IgD-negative memory B cell (primary cell): Measurements from ENCODE around the gene RBMS3. TPM values are rescaled to one million over a fixed set of nuclear protein-coding genes. Genes with fewer than 3 reads are reported as not detected.
"Not testable (repeated sequence)": the region's sequence is repeated elsewhere in the genome, so short reads cannot be mapped to it uniquely, and the experiment has no call there.

Experiments
- H3K27ac Mint-ChIP-seq, 3 donors: one replicate each; pipeline ENCODE4 v1.8.0; 2020 to 2022; ENCODE audit warnings: mild to moderate bottlenecking in 3 of 3, mixed read lengths in 3 of 3, moderate library complexity in 1 of 3
- H3K27me3 Mint-ChIP-seq: one replicate; pipeline ENCODE4 v1.8.0; 2021; ENCODE audit warnings: mixed read lengths
- H3K36me3 Mint-ChIP-seq: one replicate; pipeline ENCODE4 v1.8.0; 2020; ENCODE audit warnings: mild to moderate bottlenecking, mixed read lengths
- H3K4me1 Mint-ChIP-seq, 3 donors: one replicate each; pipeline ENCODE4 v1.8.0; 2020 to 2022; ENCODE audit warnings: mixed read lengths in 3 of 3, mild to moderate bottlenecking in 1 of 3
- H3K4me3 Mint-ChIP-seq, 4 donors: one replicate each; pipeline ENCODE4 v1.8.0; 2020 to 2022; ENCODE audit warnings: mild to moderate bottlenecking in 4 of 4, mixed read lengths in 4 of 4, moderate library complexity in 3 of 4
- H3K9me3 Mint-ChIP-seq, 3 donors: one replicate each; pipeline ENCODE4 v1.8.0; 2020 to 2021; ENCODE audit warnings: mixed read lengths in 3 of 3, mild to moderate bottlenecking in 1 of 3
- polyA plus RNA-seq: library from polyadenylated mRNA; unstranded; fragments of 300-500 nt; fragmentation: Illumina TruSeq; gene quantifications from one replicate; pipeline ENCODE4 v1.2.3, GENCODE V29; 2021

Gene RBMS3
- polyA plus RNA-seq, 1 donor from 2014 or later = not detected

GRCh38 chr3:29353807-29354206 is 72.9 kb downstream of the RBMS3 start:
- Mint-ChIP-seq H3K4me3 (no peak overlapping the region), H3K27ac (no peak overlapping the region), H3K9me3 (peaks cover 0 to 6% (median 4%) of the 10 kb centered on the region in 3 donors), H3K36me3 (no peaks in the 10 kb centered on the region), H3K27me3 (no peaks in the 10 kb centered on the region), H3K4me1 (no peaks in the 10 kb centered on the region)

GRCh38 chr3:29354894-29355293 is 74.0 kb downstream of the RBMS3 start:
- Mint-ChIP-seq H3K27me3 (no peaks in the 10 kb centered on the region), H3K9me3 (peaks cover 0 to 6% (median 5%) of the 10 kb centered on the region in 3 donors), H3K4me1 (peaks cover 0 to under 1% (median 0%) of the 10 kb centered on the region in 3 donors), H3K36me3 (no peaks in the 10 kb centered on the region), H3K4me3 (no peak overlapping the region), H3K27ac (no peak overlapping the region)

- Mint-ChIP-seq H3K27ac (no peak overlapping the region), H3K27me3 (no peaks in the 10 kb centered on the region), H3K9me3 (peaks cover 0 to 6% (median 4%) of the 10 kb centered on the region in 3 donors), H3K36me3 (no peaks in the 10 kb centered on the region), H3K4me3 (no peak overlapping the region), H3K4me1 (peaks cover 0 to 3% (median 0%) of the 10 kb centered on the region in 3 donors)
Observed at GRCh38 chr3:29356062-29356461, 75.2 kb downstream of the RBMS3 start.

- not testable (repeated sequence) for H3K27ac Mint-ChIP-seq, H3K36me3 Mint-ChIP-seq, H3K4me3 Mint-ChIP-seq, H3K27me3 Mint-ChIP-seq, H3K9me3 Mint-ChIP-seq, H3K4me1 Mint-ChIP-seq
Observed at GRCh38 chr3:29360289-29360688, 79.4 kb downstream of the RBMS3 start.

DNA sequence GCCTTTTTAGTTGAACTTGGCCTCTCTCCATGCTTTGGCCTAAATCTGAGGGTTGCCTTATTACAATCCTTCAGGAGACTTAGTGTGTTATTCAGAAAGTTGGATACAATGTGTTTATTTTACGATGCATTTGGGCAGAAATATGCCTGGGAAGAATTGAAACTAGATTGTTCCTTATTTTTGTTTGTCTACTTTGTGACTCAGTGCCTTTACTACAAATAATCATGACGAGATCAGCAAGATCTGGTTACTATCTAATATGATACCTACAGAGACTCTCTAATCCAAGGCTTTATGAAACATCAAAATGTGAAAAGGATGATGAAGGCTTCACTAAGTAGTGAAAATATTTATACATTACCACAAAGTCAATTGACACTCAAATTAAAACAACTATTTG is 82.2 kb downstream of the RBMS3 start:
- Mint-ChIP-seq H3K4me3 (no peak overlapping the region), H3K27me3 (peaks cover 5% of the 10 kb centered on the region), H3K27ac (no peak overlapping the region), H3K9me3 (peaks cover 0 to 6% (median 0%) of the 10 kb centered on the region in 3 donors), H3K36me3 (no peaks in the 10 kb centered on the region), H3K4me1 (peaks cover 0 to 3% (median 0%) of the 10 kb centered on the region in 3 donors)

DNA sequence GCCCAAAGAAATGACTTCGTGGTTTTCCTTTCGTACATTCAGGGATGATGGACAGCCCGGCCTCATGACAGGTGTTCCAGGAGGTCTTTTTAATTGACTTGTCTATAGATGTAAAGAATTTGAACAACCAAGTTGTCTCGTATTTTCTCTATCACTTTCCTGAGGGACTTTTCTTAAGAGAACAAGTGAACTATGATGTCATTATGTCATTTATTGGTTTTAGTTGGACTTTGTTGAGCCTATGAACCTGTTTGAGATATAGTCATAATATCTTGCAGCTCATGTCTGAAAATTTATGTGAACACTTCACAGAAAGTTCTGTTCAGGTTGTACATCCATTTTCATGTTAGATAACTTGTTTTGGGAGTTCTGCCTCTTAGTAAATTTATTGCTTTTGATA is 89.2 kb downstream of the RBMS3 start:
- no peak overlapping the region for H3K4me3 Mint-ChIP-seq
- H3K27ac Mint-ChIP-seq = no peak overlapping the region
- H3K27me3 Mint-ChIP-seq = no peaks in the 10 kb centered on the region
- no peaks in the 10 kb centered on the region for H3K36me3 Mint-ChIP-seq
- H3K4me1 Mint-ChIP-seq = no peaks in the 10 kb centered on the region
- peaks cover 0 to 5% (median 0%) of the 10 kb centered on the region in 3 donors for H3K9me3 Mint-ChIP-seq

DNA sequence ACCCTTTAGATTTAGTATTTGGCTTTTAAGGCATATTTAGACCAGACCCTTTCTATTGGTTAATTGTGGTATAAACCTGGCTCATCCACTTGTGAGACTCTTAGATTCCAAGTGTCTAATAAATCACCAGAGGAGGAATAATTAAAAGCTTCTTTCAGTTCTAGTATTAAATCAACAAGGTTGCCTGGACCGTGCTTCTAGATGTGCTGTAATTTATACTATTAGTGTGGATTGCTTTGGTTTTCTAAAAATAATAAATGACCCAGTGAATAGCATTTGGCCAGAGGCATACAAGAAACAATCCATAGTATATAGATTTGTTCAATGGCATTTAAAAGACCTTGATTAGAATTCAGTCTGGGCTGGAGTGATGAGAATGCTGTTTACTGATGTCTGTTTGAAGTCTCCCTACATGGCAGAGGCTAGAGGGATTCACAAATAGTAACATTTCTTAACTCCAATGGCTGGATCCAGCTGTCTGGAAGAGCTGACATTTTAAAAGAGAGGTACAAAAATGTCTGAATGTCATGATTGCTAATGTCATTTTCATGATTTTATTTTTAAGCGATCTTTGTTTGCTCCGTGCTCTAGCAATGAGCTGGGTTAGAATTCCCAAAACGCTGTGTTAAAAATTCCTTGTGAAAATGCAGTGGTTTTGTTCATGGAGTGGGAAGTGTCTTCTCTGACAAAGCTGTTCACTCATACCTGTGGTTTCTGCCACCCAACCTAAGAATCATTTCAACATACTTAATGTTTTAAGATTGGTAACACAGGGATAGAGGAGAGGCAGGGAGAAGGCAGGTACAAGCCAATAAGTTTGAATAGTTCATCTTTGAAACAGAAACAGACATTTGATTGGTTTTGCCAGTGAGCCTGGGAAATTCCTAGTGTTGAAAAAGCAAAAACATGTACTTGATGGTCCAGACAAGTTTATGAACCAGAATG is 89.9 kb downstream of the RBMS3 start:
- Mint-ChIP-seq H3K4me1 (no peaks in the 10 kb centered on the region), H3K4me3 (no peak overlapping the region), H3K36me3 (no peaks in the 10 kb centered on the region), H3K27me3 (no peaks in the 10 kb centered on the region), H3K9me3 (peaks cover 0 to 5% (median 0%) of the 10 kb centered on the region in 3 donors), H3K27ac (peak overlapping the region in 1 of 3 donors; percentile 55)

- Mint-ChIP-seq H3K27ac (no peak overlapping the region), H3K4me1 (no peaks in the 10 kb centered on the region), H3K27me3 (peaks cover 1% of the 10 kb centered on the region), H3K4me3 (no peak overlapping the region), H3K9me3 (peaks cover 0 to 5% (median 0%) of the 10 kb centered on the region in 3 donors), H3K36me3 (no peaks in the 10 kb centered on the region)
Observed at GRCh38 chr3:29373131-29373680, 92.3 kb downstream of the RBMS3 start.

- Mint-ChIP-seq H3K9me3 (peaks cover 0 to 2% (median 0%) of the 10 kb centered on the region in 3 donors), H3K36me3 (no peaks in the 10 kb centered on the region), H3K27ac (no peak overlapping the region), H3K27me3 (peaks cover 1% of the 10 kb centered on the region), H3K4me1 (no peaks in the 10 kb centered on the region), H3K4me3 (no peak overlapping the region)
Observed at GRCh38 chr3:29374226-29374625, 93.4 kb downstream of the RBMS3 start.

DNA sequence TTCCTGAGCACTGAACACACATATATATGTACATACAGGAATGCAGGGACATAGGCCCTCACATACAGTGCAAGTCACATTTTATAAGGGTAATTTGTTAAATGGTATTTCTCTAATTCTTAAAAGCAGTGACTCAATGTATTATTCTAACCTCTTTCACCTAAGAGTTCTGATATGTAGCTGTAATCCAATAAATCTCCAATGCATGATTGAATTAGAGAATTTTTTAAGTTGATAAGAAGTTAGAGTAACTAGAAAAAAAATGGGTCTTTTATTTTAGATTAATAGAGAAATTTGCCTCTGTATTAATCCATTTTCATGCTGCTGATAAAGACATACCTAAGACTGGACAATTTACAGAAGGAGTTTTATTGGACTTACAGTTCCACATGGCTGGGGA is 98.2 kb downstream of the RBMS3 start:
- H3K4me3 Mint-ChIP-seq = no peak overlapping the region
- H3K9me3 Mint-ChIP-seq = peaks cover 0 to 2% (median 0%) of the 10 kb centered on the region in 3 donors
- no peaks in the 10 kb centered on the region for H3K4me1 Mint-ChIP-seq
- no peak overlapping the region for H3K27ac Mint-ChIP-seq
- no peaks in the 10 kb centered on the region for H3K36me3 Mint-ChIP-seq
- H3K27me3 Mint-ChIP-seq = peaks cover 1% of the 10 kb centered on the region

GRCh38 chr3:29381595-29381994 is 100.7 kb downstream of the RBMS3 start:
- H3K27me3 Mint-ChIP-seq = no peaks in the 10 kb centered on the region
- no peaks in the 10 kb centered on the region for H3K36me3 Mint-ChIP-seq
- H3K4me3 Mint-ChIP-seq = no peak overlapping the region
- peaks cover 0 to 2% (median 0%) of the 10 kb centered on the region in 3 donors for H3K9me3 Mint-ChIP-seq
- H3K4me1 Mint-ChIP-seq = no peaks in the 10 kb centered on the region
- H3K27ac Mint-ChIP-seq = no peak overlapping the region

- Mint-ChIP-seq H3K36me3 (no peaks in the 10 kb centered on the region), H3K27me3 (no peaks in the 10 kb centered on the region), H3K27ac (no peak overlapping the region), H3K9me3 (peaks cover 0 to 4% (median 2%) of the 10 kb centered on the region in 3 donors), H3K4me1 (no peaks in the 10 kb centered on the region), H3K4me3 (no peak overlapping the region)
Observed at GRCh38 chr3:29382409-29382808, 101.5 kb downstream of the RBMS3 start.

- H3K4me1 Mint-ChIP-seq = no peaks in the 10 kb centered on the region
- H3K36me3 Mint-ChIP-seq = no peaks in the 10 kb centered on the region
- no peak overlapping the region for H3K4me3 Mint-ChIP-seq
- no peak overlapping the region for H3K27ac Mint-ChIP-seq
- H3K27me3 Mint-ChIP-seq = no peaks in the 10 kb centered on the region
- peaks cover 0 to 4% (median 2%) of the 10 kb centered on the region in 3 donors for H3K9me3 Mint-ChIP-seq
Observed at GRCh38 chr3:29382845-29383244, 102.0 kb downstream of the RBMS3 start.

DNA sequence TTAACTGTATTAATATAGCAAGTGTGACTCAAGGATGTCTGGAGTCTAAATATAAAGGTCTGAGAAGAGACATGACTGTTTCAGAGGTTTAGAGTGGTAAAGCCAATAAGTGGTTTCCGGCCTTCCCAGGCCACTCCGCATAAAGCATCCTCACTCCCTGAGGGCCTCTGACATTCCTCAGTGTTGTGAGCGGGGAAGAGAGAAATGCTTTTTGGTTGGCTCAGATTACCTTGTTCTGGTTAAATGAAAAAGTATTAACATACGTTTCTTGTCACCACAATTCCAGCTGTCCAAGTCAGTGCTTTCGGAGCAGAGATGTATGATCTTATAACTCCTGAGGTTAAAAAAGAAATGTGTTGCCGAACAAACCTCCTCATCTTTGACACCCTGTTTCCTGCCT is 103.8 kb downstream of the RBMS3 start:
- Mint-ChIP-seq H3K27me3 (no peaks in the 10 kb centered on the region), H3K4me1 (no peaks in the 10 kb centered on the region), H3K4me3 (no peak overlapping the region)

DNA sequence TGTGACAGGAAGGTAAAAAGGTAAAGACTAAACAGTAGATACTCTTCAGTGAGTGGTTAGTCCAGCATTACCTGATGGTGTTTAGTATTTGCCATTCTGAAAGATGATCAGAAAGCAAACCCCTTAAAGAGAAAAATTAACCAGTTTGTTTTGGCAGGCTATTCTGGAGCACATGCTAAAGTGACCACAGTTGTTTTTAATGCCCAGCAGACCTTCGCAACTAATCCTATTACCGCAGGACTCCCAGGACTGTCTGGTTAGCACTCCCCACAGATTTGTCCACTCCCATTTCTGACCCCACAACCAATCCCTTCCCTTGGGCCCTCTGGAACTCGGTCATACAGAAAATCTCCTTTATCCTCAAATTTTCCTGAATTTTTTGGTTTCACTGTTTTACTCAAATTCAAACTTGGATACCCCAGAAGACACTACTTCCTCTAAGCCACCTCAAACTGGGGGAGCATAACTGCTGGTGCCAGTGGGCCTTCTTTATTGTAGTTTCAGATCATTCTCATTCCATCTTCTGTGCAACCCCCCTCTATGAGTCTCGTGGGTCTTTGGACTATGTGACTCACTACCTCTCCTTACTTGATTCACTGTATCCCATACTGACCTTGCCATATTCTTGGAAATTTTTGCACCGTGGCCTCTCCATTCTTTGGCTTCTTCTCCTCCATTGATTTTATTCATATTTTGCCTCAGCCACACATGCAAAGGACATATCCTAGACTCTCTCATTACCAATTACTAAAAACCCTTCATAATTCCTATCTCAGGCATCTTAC is 104.4 kb downstream of the RBMS3 start:
- Mint-ChIP-seq H3K4me3 (no peak overlapping the region), H3K36me3 (no peaks in the 10 kb centered on the region), H3K9me3 (peaks cover 0 to 4% (median 2%) of the 10 kb centered on the region in 3 donors), H3K27me3 (no peaks in the 10 kb centered on the region), H3K4me1 (no peaks in the 10 kb centered on the region), H3K27ac (no peak overlapping the region)

More for the DNA sequence above, 103.8 kb downstream of the RBMS3 start:
- Mint-ChIP-seq H3K36me3 (no peaks in the 10 kb centered on the region), H3K9me3 (peaks cover 0 to 4% (median 2%) of the 10 kb centered on the region in 3 donors), H3K27ac (no peak overlapping the region)
